Activated naive CD8-positive, alpha-beta T cell (primary cell): ENCODE results near the gene PTPRG.
"Not testable (repeated sequence)": the region's sequence is repeated elsewhere in the genome, so short reads cannot be mapped to it uniquely, and the experiment has no call there.

Experiments
- H3K27ac Mint-ChIP-seq: one replicate; pipeline ENCODE4 v1.8.0; 2021; ENCODE audit warnings: mixed read lengths
- H3K27me3 Mint-ChIP-seq: one replicate; pipeline ENCODE4 v1.8.0; 2021; ENCODE audit warnings: mixed read lengths
- H3K36me3 Mint-ChIP-seq: one replicate; pipeline ENCODE4 v1.8.0; 2021; ENCODE audit warnings: mixed read lengths
- H3K4me1 Mint-ChIP-seq: one replicate; pipeline ENCODE4 v1.8.0; 2021; ENCODE audit warnings: low read depth, mixed read lengths
- H3K4me3 Mint-ChIP-seq: one replicate; pipeline ENCODE4 v1.8.0; 2021; ENCODE audit warnings: mild to moderate bottlenecking, mixed read lengths
- H3K9me3 Mint-ChIP-seq: one replicate; pipeline ENCODE4 v1.8.0; 2021; ENCODE audit warnings: low read depth, mixed read lengths

Gene PTPRG

DNA sequence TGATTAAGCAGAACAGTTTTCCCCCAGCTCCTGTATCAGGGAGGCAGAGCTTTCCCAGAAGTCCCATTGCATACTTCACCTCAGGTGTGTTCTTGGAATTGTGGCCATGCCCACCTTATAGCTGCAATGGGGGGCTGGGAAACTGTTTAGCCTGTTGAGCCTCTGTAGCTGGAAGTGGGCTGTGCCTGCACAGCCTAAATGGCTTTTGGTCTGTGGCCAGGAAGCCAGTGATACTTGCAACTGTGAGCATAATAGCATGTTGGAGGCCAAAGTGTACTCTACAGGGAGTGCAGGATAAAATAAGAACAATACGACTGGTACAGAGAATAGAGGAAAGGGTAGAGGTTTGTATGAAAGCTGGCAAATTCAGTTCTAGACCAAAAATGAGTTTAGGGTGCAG, 248.5 kb downstream of the PTPRG start:
- no peaks in the 10 kb centered on the region for H3K27me3 Mint-ChIP-seq
- no peaks in the 10 kb centered on the region for H3K4me1 Mint-ChIP-seq
- H3K36me3 Mint-ChIP-seq, result no peaks in the 10 kb centered on the region
- H3K4me3 Mint-ChIP-seq, result no peak overlapping the region
- no peak overlapping the region for H3K27ac Mint-ChIP-seq
- H3K9me3 Mint-ChIP-seq, result no peaks in the 10 kb centered on the region

DNA sequence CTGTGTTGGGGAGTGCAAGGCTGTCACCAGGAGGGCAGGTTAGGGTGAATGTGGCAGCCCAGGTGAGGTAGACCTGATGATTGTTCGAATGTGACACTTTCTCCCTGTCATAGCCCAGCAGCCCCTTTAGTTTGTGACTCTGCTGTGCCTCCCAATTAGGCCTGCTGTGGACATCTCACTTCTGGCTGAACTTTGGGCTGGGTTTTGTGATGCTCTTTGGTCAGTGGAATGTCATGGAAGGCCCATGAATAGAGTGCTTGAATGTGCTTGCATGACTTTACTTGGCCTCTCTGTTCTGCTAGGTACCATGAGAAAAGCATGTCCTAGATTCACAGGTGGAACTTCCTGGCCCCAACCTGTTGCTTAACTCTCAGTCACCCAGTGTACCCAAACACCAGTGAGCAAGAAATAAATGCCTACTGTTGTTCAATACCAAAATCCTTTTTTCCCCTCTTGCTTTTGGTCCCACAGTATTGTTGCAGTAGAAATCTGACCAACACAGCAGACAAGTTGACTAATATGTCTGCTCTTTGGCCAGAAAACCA, 249.7 kb downstream of the PTPRG start:
- Mint-ChIP-seq H3K36me3 (no peaks in the 10 kb centered on the region), H3K4me3 (no peak overlapping the region), H3K27me3 (no peaks in the 10 kb centered on the region), H3K4me1 (no peaks in the 10 kb centered on the region), H3K9me3 (no peaks in the 10 kb centered on the region), H3K27ac (no peak overlapping the region)

DNA sequence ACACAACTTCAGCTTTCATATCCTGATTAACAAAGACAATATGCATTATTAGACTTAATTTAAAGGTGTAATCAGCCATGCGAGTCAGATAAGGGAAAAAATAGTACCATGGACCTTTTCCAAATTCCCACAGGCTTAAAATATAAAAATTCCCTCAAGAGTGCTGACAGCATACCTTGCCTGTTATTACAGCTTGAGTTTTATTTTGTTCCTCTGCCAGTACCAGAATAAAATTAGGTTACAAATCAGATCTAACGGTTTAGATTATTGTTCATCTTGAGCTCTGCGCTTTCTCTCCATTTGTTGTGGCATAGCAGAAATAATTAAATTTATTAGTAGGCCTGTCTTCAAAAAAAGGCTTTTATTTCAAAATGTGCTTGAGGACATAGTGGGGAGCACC, 250.3 kb downstream of the PTPRG start:
- H3K4me1 Mint-ChIP-seq, result no peaks in the 10 kb centered on the region
- no peak overlapping the region for H3K4me3 Mint-ChIP-seq
- no peaks in the 10 kb centered on the region for H3K9me3 Mint-ChIP-seq
- H3K36me3 Mint-ChIP-seq, result no peaks in the 10 kb centered on the region
- no peak overlapping the region for H3K27ac Mint-ChIP-seq
- H3K27me3 Mint-ChIP-seq, result no peaks in the 10 kb centered on the region

DNA sequence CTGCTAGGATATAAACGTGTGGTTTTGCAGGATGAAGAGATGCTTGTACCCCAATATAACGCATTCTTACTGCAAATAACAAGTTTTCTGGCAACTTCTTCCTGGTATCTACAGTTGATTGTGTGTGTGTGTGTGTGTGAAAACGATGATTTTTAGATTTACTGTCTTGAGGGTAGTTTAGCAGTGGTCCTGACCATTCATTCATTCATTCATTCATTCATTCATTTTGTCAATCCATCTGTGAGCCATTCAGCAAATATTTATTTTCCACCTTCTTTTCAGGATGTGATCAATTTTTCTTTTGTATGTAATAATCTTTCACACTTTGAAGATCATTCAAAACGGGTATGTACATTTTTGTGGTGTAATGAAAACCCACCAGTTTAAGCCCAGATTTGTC, 250.7 kb downstream of the PTPRG start:
- Mint-ChIP-seq H3K9me3 (no peaks in the 10 kb centered on the region), H3K4me3 (no peak overlapping the region), H3K27ac (no peak overlapping the region), H3K27me3 (no peaks in the 10 kb centered on the region), H3K4me1 (no peaks in the 10 kb centered on the region), H3K36me3 (no peaks in the 10 kb centered on the region)

DNA sequence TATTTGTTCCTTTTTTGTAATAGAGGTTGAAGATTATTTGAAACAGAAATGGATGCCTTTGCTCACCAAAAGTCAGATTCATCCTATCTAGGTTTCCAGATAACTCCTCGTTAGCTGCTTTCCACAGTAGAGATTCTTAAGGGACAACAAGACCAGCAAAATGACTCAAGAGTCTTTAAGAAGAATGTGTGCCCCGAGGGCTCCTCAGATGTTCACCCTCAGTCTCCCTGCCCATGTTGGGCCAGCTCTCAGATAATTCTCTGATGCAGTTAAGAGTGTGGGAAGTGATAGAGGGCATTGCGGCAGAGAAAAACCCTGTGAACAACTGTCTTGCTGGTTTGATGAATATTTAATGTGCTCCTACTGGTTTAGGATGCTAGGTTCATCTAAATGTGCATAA, 251.1 kb downstream of the PTPRG start:
- Mint-ChIP-seq H3K27me3 (no peaks in the 10 kb centered on the region), H3K4me1 (no peaks in the 10 kb centered on the region), H3K9me3 (no peaks in the 10 kb centered on the region), H3K4me3 (no peak overlapping the region), H3K27ac (no peak overlapping the region), H3K36me3 (no peaks in the 10 kb centered on the region)

DNA sequence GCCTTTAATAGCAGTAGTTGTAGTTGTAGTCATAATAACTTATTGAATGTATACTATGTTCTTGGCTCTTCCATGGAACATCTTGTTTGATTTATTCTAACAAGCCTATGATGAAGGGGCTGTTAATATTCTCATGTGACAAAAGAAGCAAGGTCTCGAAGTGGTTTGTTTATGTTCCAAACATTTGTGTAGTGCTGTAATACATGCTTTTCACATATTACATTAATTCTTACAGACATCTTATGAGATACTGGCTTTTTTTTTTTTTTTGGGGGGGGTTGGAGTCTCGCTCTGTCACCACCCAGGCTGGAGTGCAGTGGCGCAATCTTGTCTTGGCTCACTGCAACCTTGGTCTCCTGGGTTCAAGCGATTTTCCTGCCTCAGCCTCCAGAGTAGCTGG, 252.3 kb downstream of the PTPRG start:
- Mint-ChIP-seq H3K27me3 (no peaks in the 10 kb centered on the region), H3K9me3 (no peaks in the 10 kb centered on the region), H3K4me3 (no peak overlapping the region), H3K27ac (no peak overlapping the region), H3K36me3 (no peaks in the 10 kb centered on the region), H3K4me1 (no peaks in the 10 kb centered on the region)

DNA sequence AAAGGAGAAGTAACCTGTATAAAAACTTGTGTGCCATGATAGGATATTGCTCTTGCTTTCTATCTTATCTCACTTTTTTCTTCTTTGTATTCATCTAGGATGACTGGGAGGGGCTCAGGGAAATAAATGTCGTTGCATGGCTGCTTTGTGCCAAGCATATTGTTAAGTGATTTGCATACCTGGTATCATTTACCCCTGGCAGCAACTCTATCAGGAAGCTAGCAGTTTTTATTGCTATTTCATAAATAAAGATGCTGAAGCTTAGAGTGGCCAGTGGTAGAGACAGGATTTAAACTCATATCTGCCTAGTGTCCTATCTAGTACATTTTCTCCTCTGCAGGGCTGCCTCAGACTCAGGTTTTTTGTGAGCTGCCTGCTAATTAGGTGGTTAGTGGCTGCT, 253.3 kb downstream of the PTPRG start:
- no peaks in the 10 kb centered on the region for H3K9me3 Mint-ChIP-seq
- no peak overlapping the region for H3K27ac Mint-ChIP-seq

DNA sequence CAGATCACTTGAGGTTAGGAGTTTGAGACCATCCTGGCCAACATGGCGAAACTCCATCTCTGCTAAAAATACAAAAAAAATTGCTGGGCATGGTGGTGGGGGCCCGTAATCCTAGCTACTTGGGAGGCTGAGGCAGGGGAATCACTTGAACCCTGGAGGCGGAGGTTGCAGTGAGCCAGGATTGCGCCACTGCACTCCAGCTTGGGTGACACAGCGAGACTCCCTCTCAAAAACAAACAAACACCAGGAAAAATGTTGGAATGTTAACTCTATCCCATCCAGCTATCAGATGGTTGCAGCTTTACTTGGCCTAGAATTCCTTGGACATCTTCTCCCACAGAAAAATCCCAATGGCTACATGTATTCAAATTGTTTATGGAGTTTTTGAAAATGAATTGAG, 254.9 kb downstream of the PTPRG start:
- not testable (repeated sequence) for H3K4me1 Mint-ChIP-seq, H3K27me3 Mint-ChIP-seq, H3K36me3 Mint-ChIP-seq, H3K4me3 Mint-ChIP-seq, H3K9me3 Mint-ChIP-seq, H3K27ac Mint-ChIP-seq

More for the DNA sequence above, 253.3 kb downstream of the PTPRG start:
- Mint-ChIP-seq H3K4me3 (no peak overlapping the region), H3K36me3 (no peaks in the 10 kb centered on the region), H3K4me1 (no peaks in the 10 kb centered on the region), H3K27me3 (no peaks in the 10 kb centered on the region)

DNA sequence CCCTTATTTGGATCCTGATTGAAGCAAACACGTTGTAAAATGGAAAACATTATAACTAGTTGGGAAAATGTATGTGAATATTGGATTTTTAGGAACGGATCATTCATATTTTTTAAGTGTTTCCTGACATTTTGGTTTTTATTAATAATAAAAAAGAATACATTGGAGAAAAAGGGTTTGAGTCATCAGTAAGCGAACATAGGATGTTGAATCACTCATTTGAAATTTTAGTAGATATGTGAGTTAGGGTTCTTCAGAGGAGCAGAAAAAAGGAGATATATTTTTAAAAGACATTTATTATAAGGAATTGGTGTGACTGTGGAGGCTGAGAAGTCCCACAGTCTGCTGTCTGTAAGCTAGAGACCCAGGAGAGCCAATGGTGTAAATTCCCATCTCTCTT, 258.5 kb downstream of the PTPRG start:
- H3K9me3 Mint-ChIP-seq, result peaks cover 4% of the 10 kb centered on the region
- H3K36me3 Mint-ChIP-seq, result no peaks in the 10 kb centered on the region
- H3K27me3 Mint-ChIP-seq, result peaks cover 2% of the 10 kb centered on the region
- no peak overlapping the region for H3K4me3 Mint-ChIP-seq
- H3K4me1 Mint-ChIP-seq, result no peaks in the 10 kb centered on the region
- no peak overlapping the region for H3K27ac Mint-ChIP-seq

DNA sequence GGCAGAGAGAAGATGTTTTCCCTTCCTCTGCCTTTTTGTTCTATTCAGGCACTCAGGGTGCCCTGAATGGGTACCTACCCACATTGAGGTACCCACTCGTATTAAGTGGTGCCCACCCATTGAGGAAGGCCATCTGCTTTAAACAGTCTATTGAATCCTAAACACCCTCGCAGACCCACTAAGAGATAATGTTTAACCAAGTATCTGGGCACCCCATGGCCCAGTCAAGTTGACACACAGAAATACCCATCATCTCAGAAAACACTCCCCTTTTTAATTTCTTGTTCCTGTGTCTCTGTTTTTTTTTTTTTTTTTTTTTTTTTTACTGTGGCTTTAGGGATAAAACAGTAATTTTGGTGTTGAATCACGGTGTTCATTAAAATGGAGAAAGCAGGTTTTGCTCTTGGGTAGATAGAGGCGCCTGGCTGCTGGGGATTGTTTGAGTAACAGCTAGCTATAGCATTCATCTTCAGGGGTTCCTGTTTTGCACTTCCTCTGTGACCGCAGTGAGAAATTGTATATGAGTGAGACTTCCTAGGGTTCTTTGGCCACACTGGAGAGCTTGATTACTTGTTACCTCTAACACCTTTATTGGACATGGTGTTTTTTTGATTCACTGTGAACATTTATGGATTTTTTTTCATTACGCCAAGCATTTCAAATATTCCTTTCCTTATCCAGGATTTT, 259.1 kb downstream of the PTPRG start:
- Mint-ChIP-seq H3K36me3 (no peaks in the 10 kb centered on the region), H3K4me1 (no peaks in the 10 kb centered on the region), H3K4me3 (no peak overlapping the region), H3K27ac (no peak overlapping the region), H3K9me3 (peaks cover 4% of the 10 kb centered on the region), H3K27me3 (peaks cover 2% of the 10 kb centered on the region)

DNA sequence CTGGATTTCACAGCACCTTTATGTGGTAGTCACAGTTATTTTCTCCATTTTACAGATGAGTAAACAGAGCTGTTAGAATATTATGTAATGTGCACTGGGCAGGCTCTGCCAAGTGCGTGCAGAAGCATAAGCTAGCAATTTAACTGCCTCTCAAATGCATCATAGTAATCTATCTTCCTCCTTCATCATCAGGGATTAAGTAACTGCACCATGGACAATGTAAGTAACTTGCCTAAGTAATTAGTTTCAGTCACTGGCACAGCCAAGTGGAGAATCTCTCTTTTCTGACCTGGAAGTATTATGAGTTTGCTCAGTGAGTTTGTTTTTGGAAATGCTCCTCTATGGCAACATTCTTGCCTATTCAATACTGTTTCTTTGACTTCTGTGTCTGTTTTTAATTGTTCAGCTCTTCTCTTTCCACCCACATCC, 260.5 kb downstream of the PTPRG start:
- no peak overlapping the region for H3K4me3 Mint-ChIP-seq
- no peaks in the 10 kb centered on the region for H3K36me3 Mint-ChIP-seq
- H3K9me3 Mint-ChIP-seq, result peaks cover 4% of the 10 kb centered on the region
- peaks cover 2% of the 10 kb centered on the region for H3K27me3 Mint-ChIP-seq
- no peaks in the 10 kb centered on the region for H3K4me1 Mint-ChIP-seq
- H3K27ac Mint-ChIP-seq, result no peak overlapping the region

DNA sequence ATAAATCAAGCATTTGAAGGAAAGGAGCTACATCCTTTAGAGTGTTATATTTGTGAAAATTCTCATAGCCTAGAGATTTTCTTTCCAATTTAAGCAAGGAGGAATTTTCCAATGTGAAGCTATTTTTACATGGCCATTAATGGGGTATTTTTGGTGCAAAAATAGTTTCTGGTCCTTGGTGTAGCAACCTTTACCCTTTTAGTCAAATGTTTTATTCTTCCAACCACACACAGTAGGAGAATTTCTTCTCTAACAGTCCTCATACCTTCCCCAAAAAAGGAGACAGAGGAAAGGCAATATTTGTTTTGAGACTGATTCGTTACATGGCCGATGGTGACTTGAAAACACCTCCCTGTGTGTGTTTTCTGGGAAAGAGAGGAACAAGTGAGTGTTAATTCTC, 261.2 kb downstream of the PTPRG start:
- no peak overlapping the region for H3K4me3 Mint-ChIP-seq
- no peaks in the 10 kb centered on the region for H3K4me1 Mint-ChIP-seq
- H3K9me3 Mint-ChIP-seq, result peaks cover 4% of the 10 kb centered on the region
- H3K27me3 Mint-ChIP-seq, result peaks cover 2% of the 10 kb centered on the region
- no peaks in the 10 kb centered on the region for H3K36me3 Mint-ChIP-seq
- no peak overlapping the region for H3K27ac Mint-ChIP-seq

DNA sequence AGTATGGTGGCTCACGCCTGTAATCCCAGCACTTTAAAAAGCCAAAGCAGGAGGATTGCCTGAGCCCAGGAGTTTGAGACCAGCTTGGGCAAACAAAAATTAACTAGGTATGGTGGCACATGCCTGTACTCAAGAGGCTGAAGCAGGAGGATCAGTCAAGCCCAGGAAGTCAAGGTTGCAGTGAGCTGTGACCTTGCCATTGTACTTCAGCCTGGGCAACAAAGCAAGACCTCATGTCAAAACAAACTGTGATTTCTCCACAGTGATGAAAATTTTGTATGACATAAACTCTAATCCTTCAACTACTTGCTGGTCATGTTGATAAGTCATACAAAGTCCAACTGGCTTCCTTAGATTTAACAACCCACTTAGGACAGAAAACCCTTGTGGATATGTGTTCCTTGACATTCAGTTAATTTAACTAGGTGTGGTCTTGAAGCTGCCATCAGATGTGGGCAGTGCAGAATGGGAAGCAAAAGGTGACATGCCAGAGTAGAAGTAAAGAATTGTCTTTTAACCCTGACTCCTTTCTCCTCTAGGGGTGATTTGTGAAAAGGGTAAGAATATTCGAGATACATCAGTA, 263.3 kb downstream of the PTPRG start:
- no peaks in the 10 kb centered on the region for H3K4me1 Mint-ChIP-seq
- peaks cover 2% of the 10 kb centered on the region for H3K27me3 Mint-ChIP-seq
- no peak overlapping the region for H3K4me3 Mint-ChIP-seq
- H3K36me3 Mint-ChIP-seq, result no peaks in the 10 kb centered on the region
- peaks cover 4% of the 10 kb centered on the region for H3K9me3 Mint-ChIP-seq
- H3K27ac Mint-ChIP-seq, result no peak overlapping the region

DNA sequence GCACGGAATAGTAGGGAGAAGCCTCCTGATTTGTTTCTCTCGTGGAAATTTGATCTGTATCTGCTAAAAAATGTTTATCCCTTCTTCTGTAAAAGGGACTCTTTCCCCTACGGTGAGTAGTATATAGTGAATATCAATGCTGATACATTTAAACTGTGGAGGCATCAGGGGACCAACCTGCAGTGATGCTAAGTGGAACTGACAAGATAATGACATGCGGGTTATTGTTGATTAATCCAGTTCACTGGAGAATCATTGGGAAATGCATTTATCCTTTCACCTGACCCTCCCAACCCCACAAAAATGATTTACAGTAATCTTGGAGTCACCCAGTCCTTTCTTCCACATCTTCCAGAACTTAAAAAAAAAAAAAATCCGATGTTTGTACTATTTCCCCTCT, 264.8 kb downstream of the PTPRG start:
- Mint-ChIP-seq H3K9me3 (peaks cover 4% of the 10 kb centered on the region), H3K27ac (no peak overlapping the region), H3K4me1 (no peaks in the 10 kb centered on the region), H3K36me3 (no peaks in the 10 kb centered on the region), H3K4me3 (no peak overlapping the region), H3K27me3 (peaks cover 2% of the 10 kb centered on the region)

DNA sequence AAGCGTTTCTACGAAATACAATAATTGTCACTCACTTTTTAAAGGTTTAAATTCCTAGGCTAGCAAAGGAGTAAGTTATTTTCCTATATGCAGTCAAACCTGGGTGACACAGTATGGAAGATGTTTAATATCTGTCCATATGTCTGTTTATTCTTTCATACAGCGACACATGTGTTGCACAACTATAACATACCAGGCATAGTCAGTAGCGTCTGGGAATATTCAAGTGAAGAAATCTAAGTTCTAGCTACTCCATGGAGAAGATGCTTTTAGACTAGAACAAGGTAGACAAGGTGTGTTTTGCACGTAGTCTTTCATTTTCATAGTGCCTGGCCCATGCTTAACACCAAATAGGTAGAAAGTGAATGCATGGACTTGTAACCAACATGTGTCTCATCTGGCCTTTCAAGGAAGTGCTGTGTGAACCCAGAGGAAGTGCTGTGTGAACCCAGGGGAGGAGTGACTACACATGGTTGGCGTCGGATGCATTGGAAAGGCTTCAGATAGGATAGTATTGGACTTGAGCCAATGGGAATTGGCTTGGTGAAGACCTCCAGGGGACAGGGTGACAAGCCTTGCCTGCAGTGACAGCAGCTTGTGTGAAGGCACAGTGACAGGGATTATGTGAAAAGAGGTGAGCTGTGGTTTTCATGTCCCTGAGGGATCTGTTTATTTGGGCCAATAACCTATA, 267.0 kb downstream of the PTPRG start:
- no peaks in the 10 kb centered on the region for H3K36me3 Mint-ChIP-seq
- H3K4me1 Mint-ChIP-seq, result no peaks in the 10 kb centered on the region
- H3K27me3 Mint-ChIP-seq, result no peaks in the 10 kb centered on the region
- no peak overlapping the region for H3K27ac Mint-ChIP-seq
- no peak overlapping the region for H3K4me3 Mint-ChIP-seq
- H3K9me3 Mint-ChIP-seq, result no peaks in the 10 kb centered on the region
